Measurements from ENCODE around the gene SBSN. TPM values are rescaled to one million over a fixed set of nuclear protein-coding genes. Genes with fewer than 3 reads are reported as not detected.
"Not testable (repeated sequence)": the region's sequence is repeated elsewhere in the genome, so short reads cannot be mapped to it uniquely, and the experiment has no call there.

The SBSN gene
- polyA plus RNA-seq, 12 donors: 0.24 to 26.7 (median 8.1) TPM; not detected in 8

- no peak for DNase-seq
Observed at GRCh38 chr19:35476149-35476548, 52.0 kb downstream of the SBSN start.

GRCh38 chr19:35474594-35474993 is 53.5 kb downstream of the SBSN start:
- DNase-seq: not testable (repeated sequence)

GRCh38 chr19:35474104-35474503 is 54.0 kb downstream of the SBSN start:
- no peak for DNase-seq

Other genes with a start within 250 kb of the SBSN start
- gene HAMP, start 245.8 kb downstream of the SBSN start, polyA plus RNA-seq (ENCODE audit: insufficient read length in 12 of 12): under 1 TPM in 6 of 12 donors, not detected in 6; 0.09 to 0.32 (median 0.14) TPM
- 1 to 10 TPM in 2 of 12 donors, under 1 TPM in 6, not detected in 4; 0.11 to 1.3 (median 0.37) TPM for gene MAG, start 236.2 kb downstream of the SBSN start, polyA plus RNA-seq (ENCODE audit: insufficient read length in 12 of 12)
- 1 to 10 TPM in 3 of 12 donors, under 1 TPM in 7, not detected in 2; 0.34 to 7.6 (median 0.60) TPM for gene CD22, start 199.1 kb downstream of the SBSN start, polyA plus RNA-seq (ENCODE audit: insufficient read length in 12 of 12)
- under 1 TPM in 1 of 12 donors, not detected in 11; 0.12 TPM for gene FFAR1, start 180.4 kb downstream of the SBSN start, polyA plus RNA-seq (ENCODE audit: insufficient read length in 12 of 12)
- gene FFAR3, start 169.9 kb downstream of the SBSN start, polyA plus RNA-seq (ENCODE audit: insufficient read length in 12 of 12): under 1 TPM in 5 of 12 donors, not detected in 7; 0.09 to 0.32 (median 0.13) TPM
- gene GPR42, start 157.2 kb downstream of the SBSN start, polyA plus RNA-seq (ENCODE audit: insufficient read length in 12 of 12): under 1 TPM in 1 of 12 donors, not detected in 11; 0.11 TPM
- under 1 TPM in 9 of 12 donors, not detected in 3; 0.08 to 0.54 (median 0.26) TPM for gene FFAR2, start 80.1 kb downstream of the SBSN start, polyA plus RNA-seq (ENCODE audit: insufficient read length in 12 of 12)
- gene KRTDAP, start 37.8 kb downstream of the SBSN start, polyA plus RNA-seq (ENCODE audit: insufficient read length in 12 of 12): 100 to 1,000 TPM in 2 of 12 donors, 10 to 100 TPM in 1, 1 to 10 TPM in 1, under 1 TPM in 1, not detected in 7; 0.73 to 445 (median 73.3) TPM
- gene DMKN, start 14.7 kb downstream of the SBSN start, polyA plus RNA-seq (ENCODE audit: insufficient read length in 12 of 12): 100 to 1,000 TPM in 1 of 12 donors, 10 to 100 TPM in 2, 1 to 10 TPM in 4, under 1 TPM in 3, not detected in 2; 0.58 to 181 (median 1.2) TPM
- gene GAPDHS, start 5.1 kb upstream of the SBSN start, polyA plus RNA-seq (ENCODE audit: insufficient read length in 12 of 12): under 1 TPM in 1 of 12 donors, not detected in 11; 0.12 TPM
- 10 to 100 TPM in 11 of 12 donors, not detected in 1; 32.3 to 49.5 (median 40.0) TPM for gene TMEM147, start 17.3 kb upstream of the SBSN start, polyA plus RNA-seq (ENCODE audit: insufficient read length in 12 of 12)
- under 1 TPM in 2 of 12 donors, not detected in 10; 0.21 to 0.26 TPM for gene ATP4A, start 35.3 kb upstream of the SBSN start, polyA plus RNA-seq (ENCODE audit: insufficient read length in 12 of 12)
- gene PMIS2, start 57.9 kb upstream of the SBSN start, polyA plus RNA-seq (ENCODE audit: insufficient read length in 12 of 12): not detected
- gene HAUS5, start 84.4 kb upstream of the SBSN start, polyA plus RNA-seq (ENCODE audit: insufficient read length in 12 of 12): 10 to 100 TPM in 8 of 12 donors, 1 to 10 TPM in 3, not detected in 1; 8.9 to 23.8 (median 12.7) TPM
- gene RBM42, start 100.7 kb upstream of the SBSN start, polyA plus RNA-seq (ENCODE audit: insufficient read length in 12 of 12): 10 to 100 TPM in 11 of 12 donors, not detected in 1; 27.0 to 60.1 (median 36.9) TPM
- 1 to 10 TPM in 10 of 12 donors, not detected in 2; 1.2 to 4.3 (median 1.9) TPM for gene ETV2, start 113.4 kb upstream of the SBSN start, polyA plus RNA-seq (ENCODE audit: insufficient read length in 12 of 12)
- gene COX6B1, start 120.0 kb upstream of the SBSN start, polyA plus RNA-seq (ENCODE audit: insufficient read length in 12 of 12): 100 to 1,000 TPM in 11 of 12 donors, not detected in 1; 201 to 382 (median 272) TPM
- gene UPK1A, start 138.2 kb upstream of the SBSN start, polyA plus RNA-seq (ENCODE audit: insufficient read length in 12 of 12): 10 to 100 TPM in 2 of 12 donors, 1 to 10 TPM in 1, under 1 TPM in 2, not detected in 7; 0.16 to 31.4 (median 5.6) TPM
- gene ZBTB32, start 176.2 kb upstream of the SBSN start, polyA plus RNA-seq (ENCODE audit: insufficient read length in 12 of 12): under 1 TPM in 7 of 12 donors, not detected in 5; 0.08 to 0.45 (median 0.33) TPM
- gene KMT2B, start 189.7 kb upstream of the SBSN start, polyA plus RNA-seq (ENCODE audit: insufficient read length in 12 of 12): 10 to 100 TPM in 11 of 12 donors, not detected in 1; 14.2 to 29.8 (median 19.9) TPM
- 1 to 10 TPM in 10 of 12 donors, not detected in 2; 1.7 to 4.0 (median 3.3) TPM for gene IGFLR1, start 214.1 kb upstream of the SBSN start, polyA plus RNA-seq (ENCODE audit: insufficient read length in 12 of 12)
- 10 to 100 TPM in 11 of 12 donors, not detected in 1; 10.6 to 36.2 (median 13.0) TPM for gene U2AF1L4, start 217.1 kb upstream of the SBSN start, polyA plus RNA-seq (ENCODE audit: insufficient read length in 12 of 12)
- 10 to 100 TPM in 11 of 12 donors, not detected in 1; 30.3 to 54.5 (median 37.3) TPM for gene PSENEN, start 217.3 kb upstream of the SBSN start, polyA plus RNA-seq (ENCODE audit: insufficient read length in 12 of 12)
- 10 to 100 TPM in 2 of 12 donors, 1 to 10 TPM in 8, not detected in 2; 5.3 to 11.3 (median 9.5) TPM for gene LIN37, start 220.3 kb upstream of the SBSN start, polyA plus RNA-seq (ENCODE audit: insufficient read length in 12 of 12)
- 1,000 to 10,000 TPM in 1 of 12 donors, 100 to 1,000 TPM in 11; 347 to 1,124 (median 629) TPM for gene HSPB6, start 228.7 kb upstream of the SBSN start, polyA plus RNA-seq (ENCODE audit: insufficient read length in 12 of 12)
- 10 to 100 TPM in 8 of 12 donors, 1 to 10 TPM in 3, not detected in 1; 7.1 to 30.4 (median 13.7) TPM for gene PROSER3, start 229.9 kb upstream of the SBSN start, polyA plus RNA-seq (ENCODE audit: insufficient read length in 12 of 12)
- 10 to 100 TPM in 11 of 12 donors, not detected in 1; 10.5 to 29.8 (median 15.8) TPM for gene ARHGAP33, start 247.3 kb upstream of the SBSN start, polyA plus RNA-seq (ENCODE audit: insufficient read length in 12 of 12)

Measured in muscle of arm (tissue), 12 donors.